GM12873 (cell line): Measurements from ENCODE around the gene TXNDC5.

Source experiments
- CTCF ChIP-seq: IDR thresholded peaks from 2 replicates; pipeline ENCODE4 v1.5.1; 2012; ENCODE audit warnings: low read depth, mild to moderate bottlenecking, moderate library complexity, low read length, control low read depth; ENCODE audit not compliant: insufficient read depth; ENCODE audit errors: missing control alignments

The TXNDC5 gene

GRCh38 chr6:7914991-7915789 is 4.6 kb upstream of the TXNDC5 start:
- TF ChIP-seq CTCF = no peak

GRCh38 chr6:7914311-7914710 is 3.7 kb upstream of the TXNDC5 start:
- no peak for TF ChIP-seq CTCF

GRCh38 chr6:7912736-7913517 is 2.3 kb upstream of the TXNDC5 start:
- TF ChIP-seq CTCF = no peak

GRCh38 chr6:7912024-7912423 is 1.4 kb upstream of the TXNDC5 start:
- TF ChIP-seq CTCF = no peak

GRCh38 chr6:7911345-7911725 is 747 bp upstream of the TXNDC5 start:
- no peak for TF ChIP-seq CTCF

- TF ChIP-seq CTCF = no peak
These were observed 312 bp downstream of the TXNDC5 start for GRCh38 chr6:7910298-7910653.
